ENCODE results near the gene KRTAP10-6.

KRTAP10-6 gene

GRCh38 chr21:44549525-44550211 is 42.6 kb downstream of the KRTAP10-6 start:
- no peaks in the 10 kb centered on the region for H3K9me3 ChIP-seq (ENCODE audit: control insufficient read depth, low read length)
- H3K9ac ChIP-seq: no peak overlapping the region
- H3K36me3 ChIP-seq (ENCODE audit: control insufficient read depth, insufficient read depth, low read length): no peaks in the 10 kb centered on the region
- H2AFZ ChIP-seq: no peak overlapping the region
- no peak overlapping the region for H3K4me2 ChIP-seq (ENCODE audit: low read length)
- H3K4me1 ChIP-seq: no peaks in the 10 kb centered on the region
- H3K27ac ChIP-seq: no peak overlapping the region
- TF ChIP-seq CTCF (IDR thresholded peaks at IDR 0.05): no peak
- no peaks in the 10 kb centered on the region for H3K27me3 ChIP-seq (ENCODE audit: control insufficient read depth, insufficient read depth, low read length)
- no peak overlapping the region for H3K4me3 ChIP-seq (ENCODE audit: low read depth, low read length)
- H3K79me2 ChIP-seq: no peaks in the 10 kb centered on the region

GRCh38 chr21:44548922-44549321 is 43.4 kb downstream of the KRTAP10-6 start:
- Histone ChIP-seq H3K27me3 (ENCODE audit: control insufficient read depth, insufficient read depth, low read length) (no peaks in the 10 kb centered on the region), H3K27ac (no peak overlapping the region), H3K4me3 (ENCODE audit: low read depth, low read length) (no peak overlapping the region), H3K4me2 (ENCODE audit: low read length) (no peak overlapping the region), H3K9me3 (ENCODE audit: control insufficient read depth, low read length) (no peaks in the 10 kb centered on the region), H3K79me2 (no peaks in the 10 kb centered on the region), H3K36me3 (ENCODE audit: control insufficient read depth, insufficient read depth, low read length) (no peaks in the 10 kb centered on the region), H3K4me1 (no peaks in the 10 kb centered on the region), H3K9ac (no peak overlapping the region), H2AFZ (no peak overlapping the region)
- no peak for TF ChIP-seq CTCF (IDR thresholded peaks at IDR 0.05)

GRCh38 chr21:44548381-44548780 is 43.9 kb downstream of the KRTAP10-6 start:
- Histone ChIP-seq H3K27me3 (ENCODE audit: control insufficient read depth, insufficient read depth, low read length) (no peaks in the 10 kb centered on the region), H3K79me2 (no peaks in the 10 kb centered on the region), H3K4me3 (ENCODE audit: low read depth, low read length) (no peak overlapping the region), H3K9ac (no peak overlapping the region), H3K9me3 (ENCODE audit: control insufficient read depth, low read length) (no peaks in the 10 kb centered on the region), H3K4me2 (ENCODE audit: low read length) (no peak overlapping the region), H3K4me1 (no peaks in the 10 kb centered on the region), H2AFZ (no peak overlapping the region), H3K36me3 (ENCODE audit: control insufficient read depth, insufficient read depth, low read length) (no peaks in the 10 kb centered on the region), H3K27ac (no peak overlapping the region)
- TF ChIP-seq CTCF (IDR thresholded peaks at IDR 0.05): no peak

GRCh38 chr21:44547656-44548331 is 44.5 kb downstream of the KRTAP10-6 start:
- no peak for TF ChIP-seq CTCF (IDR thresholded peaks at IDR 0.05)
- H3K4me3 ChIP-seq (ENCODE audit: low read depth, low read length): no peak overlapping the region
- no peak overlapping the region for H2AFZ ChIP-seq
- no peak overlapping the region for H3K9ac ChIP-seq
- H3K27ac ChIP-seq: no peak overlapping the region
- H3K27me3 ChIP-seq (ENCODE audit: control insufficient read depth, insufficient read depth, low read length): no peaks in the 10 kb centered on the region
- no peaks in the 10 kb centered on the region for H3K9me3 ChIP-seq (ENCODE audit: control insufficient read depth, low read length)
- no peaks in the 10 kb centered on the region for H3K4me1 ChIP-seq
- no peak overlapping the region for H3K4me2 ChIP-seq (ENCODE audit: low read length)
- no peaks in the 10 kb centered on the region for H3K79me2 ChIP-seq
- no peaks in the 10 kb centered on the region for H3K36me3 ChIP-seq (ENCODE audit: control insufficient read depth, insufficient read depth, low read length)

GRCh38 chr21:44544566-44544965 is 47.7 kb downstream of the KRTAP10-6 start:
- Histone ChIP-seq H3K4me1 (no peaks in the 10 kb centered on the region), H3K27me3 (ENCODE audit: control insufficient read depth, insufficient read depth, low read length) (no peaks in the 10 kb centered on the region), H3K9ac (no peak overlapping the region), H2AFZ (no peak overlapping the region), H3K79me2 (no peaks in the 10 kb centered on the region), H3K4me2 (ENCODE audit: low read length) (no peak overlapping the region), H3K9me3 (ENCODE audit: control insufficient read depth, low read length) (no peaks in the 10 kb centered on the region), H3K27ac (no peak overlapping the region), H3K4me3 (ENCODE audit: low read depth, low read length) (no peak overlapping the region), H3K36me3 (ENCODE audit: control insufficient read depth, insufficient read depth, low read length) (no peaks in the 10 kb centered on the region)
- TF ChIP-seq CTCF (IDR thresholded peaks at IDR 0.05): no peak

Measured in parathyroid adenoma (tissue), 2 donors.